Measurements from ENCODE around the gene RUNX2. TPM values are rescaled to one million over a fixed set of nuclear protein-coding genes. Genes with fewer than 3 reads are reported as not detected.

The RUNX2 gene
- total and polyA plus RNA-seq, 2 experiments from 2014 or later = 0.66 to 1.7 TPM

- TF ChIP-seq ZNF462 (CRISPR knock-in tag; IDR thresholded peaks at IDR 0.05) (no peak), JUNB (IDR thresholded peaks at IDR 0.05; ENCODE audit: unreplicated experiment) (no peak), ZNF114 (CRISPR knock-in tag; IDR thresholded peaks at IDR 0.05) (no peak), ETS1 (IDR thresholded peaks at IDR 0.05) (no peak), CREB1 (CRISPR knock-in tag; IDR thresholded peaks at IDR 0.05; ENCODE audit: low read depth) (no peak), STAT1 (IDR thresholded peaks at IDR 0.05; ENCODE audit: unreplicated experiment) (no peak), ZNF331 (CRISPR knock-in tag; IDR thresholded peaks at IDR 0.05; ENCODE audit: low read depth) (no peak), POLR2AphosphoS5 (IDR thresholded peaks at IDR 0.05; ENCODE audit: low read depth) (no peak)
Measured at GRCh38 chr6:45624228-45624627, 296.1 kb downstream of the RUNX2 start (continued).

- no peak overlapping the region for H3K4me3 Mint-ChIP-seq
- no peak overlapping the region for H3K27ac Mint-ChIP-seq
- Histone ChIP-seq H2AFZ (no peak overlapping the region), H3K36me3 (ENCODE audit: insufficient read depth) (no peaks in the 10 kb centered on the region), H3K79me2 (replicated peaks; ENCODE audit: insufficient read depth) (no peaks in the 10 kb centered on the region), H3K4me3 (no peak overlapping the region), H3F3A (replicated peaks; ENCODE audit: low read depth) (no peaks in the 10 kb centered on the region), H3K4me1 (ENCODE audit: insufficient read depth) (no peaks in the 10 kb centered on the region), H3K27ac (ENCODE audit: low read depth) (no peak overlapping the region), H3K4me2 (no peak overlapping the region), H3K27me3 (ENCODE audit: insufficient read depth) (no peaks in the 10 kb centered on the region), H4K20me1 (replicated peaks; ENCODE audit: insufficient read depth) (no peaks in the 10 kb centered on the region), H3K9me2 (ENCODE audit: insufficient read depth) (peaks cover 20% of the 10 kb centered on the region; the same call in 1 of the 2 replicates)
- no peak for DNase-seq (ENCODE audit: low spot score)
- no peaks in the 10 kb centered on the region for H3K27me3 Mint-ChIP-seq (ENCODE audit: insufficient read depth, low read depth, poor library complexity)
- no peak for ATAC-seq
- H3K9me3 Mint-ChIP-seq = no peaks in the 10 kb centered on the region
- H3K4me1 Mint-ChIP-seq = 0 out of 3 replicates have a peak, but pooled peaks cover under 1% of the 10 kb centered on the region
- H3K36me3 Mint-ChIP-seq (ENCODE audit: low read depth) = no peaks in the 10 kb centered on the region
- TF ChIP-seq POLR2AphosphoS5 (IDR thresholded peaks at IDR 0.05; ENCODE audit: low read depth) (no peak), ZNF462 (CRISPR knock-in tag; IDR thresholded peaks at IDR 0.05) (no peak), NANOG (IDR thresholded peaks at IDR 0.05; ENCODE audit: borderline replicate concordance) (no peak)
Measured at GRCh38 chr6:45625191-45625664, 297.1 kb downstream of the RUNX2 start.
